WTC11 (cell line): ENCODE data around the gene DHRS1.

Source experiments
- CTCF ChIP-seq: fragments of 200-600 bp; IDR thresholded peaks from 2 replicates; pipeline ENCODE4 v1.8.0; 2022; ENCODE audit warnings: antibody characterized with exemption
- E2F4 ChIP-seq: sonication (generic); formaldehyde crosslinking; IDR thresholded peaks from 2 replicates; pipeline ENCODE4 v1.8.1; 2022; ENCODE audit warnings: low read depth, mild to moderate bottlenecking, moderate library complexity, missing genetic modification reagents, borderline replicate concordance
- ESRRA ChIP-seq: sonication (generic); formaldehyde crosslinking; IDR thresholded peaks from 2 replicates; pipeline ENCODE4 v1.8.1; 2022; ENCODE audit warnings: mild to moderate bottlenecking, missing genetic modification reagents, borderline replicate concordance
- FOXP1 ChIP-seq: sonication (generic); formaldehyde crosslinking; IDR thresholded peaks from 2 replicates; pipeline ENCODE4 v1.8.0; 2022; ENCODE audit warnings: missing genetic modification reagents, mild to moderate bottlenecking, moderate library complexity, borderline replicate concordance
- FOXP4 ChIP-seq: sonication (generic); formaldehyde crosslinking; IDR thresholded peaks from 2 replicates; pipeline ENCODE4 v1.8.0; 2022; ENCODE audit warnings: mild to moderate bottlenecking, missing genetic modification reagents
- MLX ChIP-seq: sonication (generic); formaldehyde crosslinking; IDR thresholded peaks from 2 replicates; pipeline ENCODE4 v1.8.1; 2023; ENCODE audit warnings: mild to moderate bottlenecking, missing genetic modification reagents, moderate library complexity
- NFATC4 ChIP-seq: fragments of 250-450 bp; sonication (Bioruptor Pico); IDR thresholded peaks from 2 replicates; pipeline ENCODE4 v1.9.0; 2021; ENCODE audit warnings: mild to moderate bottlenecking
- NR2C2 ChIP-seq: sonication (generic); formaldehyde crosslinking; IDR thresholded peaks from 2 replicates; pipeline ENCODE4 v1.8.0; 2022; ENCODE audit warnings: mild to moderate bottlenecking, missing genetic modification reagents
- ZNF396 ChIP-seq: fragments of 250-450 bp; sonication (Bioruptor Pico); IDR thresholded peaks from 2 replicates; pipeline ENCODE4 v1.8.0; 2021; ENCODE audit warnings: mild to moderate bottlenecking, moderate library complexity, borderline replicate concordance
- TF ChIP-seq, protein P1 (sequence below): sonication (generic); formaldehyde crosslinking; IDR thresholded peaks from 2 replicates; pipeline ENCODE4 v1.8.1; 2023; ENCODE audit warnings: mild to moderate bottlenecking, missing genetic modification reagents, moderate library complexity
- TF ChIP-seq, protein P2 (sequence below): fragments of 250-450 bp; sonication (Bioruptor Pico); IDR thresholded peaks from 2 replicates; pipeline ENCODE4 v1.9.0; 2021; ENCODE audit warnings: mild to moderate bottlenecking, borderline replicate concordance

GRCh38 chr14:24270537-24271133 is 28.9 kb downstream of the DHRS1 start:
- TF ChIP-seq ESRRA (CRISPR knock-in tag) (no peak), NR2C2 (CRISPR knock-in tag) (no peak), MLX (CRISPR knock-in tag) (no peak), ZNF396 (CRISPR knock-in tag) (no peak), CTCF (no peak), E2F4 (CRISPR knock-in tag) (no peak), FOXP1 (CRISPR knock-in tag) (no peak), FOXP4 (CRISPR knock-in tag) (no peak), NFATC4 (CRISPR knock-in tag) (no peak)
- TF ChIP-seq, protein P1, sequence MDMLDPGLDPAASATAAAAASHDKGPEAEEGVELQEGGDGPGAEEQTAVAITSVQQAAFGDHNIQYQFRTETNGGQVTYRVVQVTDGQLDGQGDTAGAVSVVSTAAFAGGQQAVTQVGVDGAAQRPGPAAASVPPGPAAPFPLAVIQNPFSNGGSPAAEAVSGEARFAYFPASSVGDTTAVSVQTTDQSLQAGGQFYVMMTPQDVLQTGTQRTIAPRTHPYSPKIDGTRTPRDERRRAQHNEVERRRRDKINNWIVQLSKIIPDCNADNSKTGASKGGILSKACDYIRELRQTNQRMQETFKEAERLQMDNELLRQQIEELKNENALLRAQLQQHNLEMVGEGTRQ (CRISPR knock-in tag), result no peak
- TF ChIP-seq, protein P2, sequence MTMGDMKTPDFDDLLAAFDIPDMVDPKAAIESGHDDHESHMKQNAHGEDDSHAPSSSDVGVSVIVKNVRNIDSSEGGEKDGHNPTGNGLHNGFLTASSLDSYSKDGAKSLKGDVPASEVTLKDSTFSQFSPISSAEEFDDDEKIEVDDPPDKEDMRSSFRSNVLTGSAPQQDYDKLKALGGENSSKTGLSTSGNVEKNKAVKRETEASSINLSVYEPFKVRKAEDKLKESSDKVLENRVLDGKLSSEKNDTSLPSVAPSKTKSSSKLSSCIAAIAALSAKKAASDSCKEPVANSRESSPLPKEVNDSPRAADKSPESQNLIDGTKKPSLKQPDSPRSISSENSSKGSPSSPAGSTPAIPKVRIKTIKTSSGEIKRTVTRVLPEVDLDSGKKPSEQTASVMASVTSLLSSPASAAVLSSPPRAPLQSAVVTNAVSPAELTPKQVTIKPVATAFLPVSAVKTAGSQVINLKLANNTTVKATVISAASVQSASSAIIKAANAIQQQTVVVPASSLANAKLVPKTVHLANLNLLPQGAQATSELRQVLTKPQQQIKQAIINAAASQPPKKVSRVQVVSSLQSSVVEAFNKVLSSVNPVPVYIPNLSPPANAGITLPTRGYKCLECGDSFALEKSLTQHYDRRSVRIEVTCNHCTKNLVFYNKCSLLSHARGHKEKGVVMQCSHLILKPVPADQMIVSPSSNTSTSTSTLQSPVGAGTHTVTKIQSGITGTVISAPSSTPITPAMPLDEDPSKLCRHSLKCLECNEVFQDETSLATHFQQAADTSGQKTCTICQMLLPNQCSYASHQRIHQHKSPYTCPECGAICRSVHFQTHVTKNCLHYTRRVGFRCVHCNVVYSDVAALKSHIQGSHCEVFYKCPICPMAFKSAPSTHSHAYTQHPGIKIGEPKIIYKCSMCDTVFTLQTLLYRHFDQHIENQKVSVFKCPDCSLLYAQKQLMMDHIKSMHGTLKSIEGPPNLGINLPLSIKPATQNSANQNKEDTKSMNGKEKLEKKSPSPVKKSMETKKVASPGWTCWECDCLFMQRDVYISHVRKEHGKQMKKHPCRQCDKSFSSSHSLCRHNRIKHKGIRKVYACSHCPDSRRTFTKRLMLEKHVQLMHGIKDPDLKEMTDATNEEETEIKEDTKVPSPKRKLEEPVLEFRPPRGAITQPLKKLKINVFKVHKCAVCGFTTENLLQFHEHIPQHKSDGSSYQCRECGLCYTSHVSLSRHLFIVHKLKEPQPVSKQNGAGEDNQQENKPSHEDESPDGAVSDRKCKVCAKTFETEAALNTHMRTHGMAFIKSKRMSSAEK (CRISPR knock-in tag), result no peak
